Measurements from ENCODE around the gene CCDC184.
"Not testable (repeated sequence)": the region's sequence is repeated elsewhere in the genome, so short reads cannot be mapped to it uniquely, and the experiment has no call there.

Gene CCDC184

GRCh38 chr12:48183091-48183875 lies at the start of gene CCDC184:
Gene CCDC184, plus strand, starts transcription at chr12:48183644. Its CDS starts 479 bp downstream, at chr12:48184123.
- peak within 1 kb of the TSS; percentile 61 for H3K27ac Mint-ChIP-seq
- H3K4me3 Mint-ChIP-seq, result peak within 1 kb of the TSS; percentile 92
- H3K36me3 Mint-ChIP-seq, result no peaks in the 10 kb centered on the region
- no peaks in the 10 kb centered on the region for H3K9me3 Mint-ChIP-seq
- H3K27me3 Mint-ChIP-seq, result peaks cover 10% of the 10 kb centered on the region
- H3K4me1 Mint-ChIP-seq, result peaks cover 19% of the 10 kb centered on the region

GRCh38 chr12:48135027-48135426 lies 48.4 kb upstream of the CCDC184 start:
- no peak overlapping the region for H3K27ac Mint-ChIP-seq
- peaks cover 8% of the 10 kb centered on the region for H3K36me3 Mint-ChIP-seq

GRCh38 chr12:48142818-48143674 lies 40.4 kb upstream of the CCDC184 start:
- H3K27ac Mint-ChIP-seq, result no peak overlapping the region
- peaks cover 6% of the 10 kb centered on the region for H3K36me3 Mint-ChIP-seq
- no peak overlapping the region for H3K4me3 Mint-ChIP-seq
- no peaks in the 10 kb centered on the region for H3K27me3 Mint-ChIP-seq
- no peaks in the 10 kb centered on the region for H3K9me3 Mint-ChIP-seq
- peaks cover 5% of the 10 kb centered on the region for H3K4me1 Mint-ChIP-seq

More at GRCh38 chr12:48135027-48135426, 48.4 kb upstream of the CCDC184 start:
- Mint-ChIP-seq H3K4me1 (no peaks in the 10 kb centered on the region), H3K27me3 (no peaks in the 10 kb centered on the region), H3K4me3 (no peak overlapping the region), H3K9me3 (no peaks in the 10 kb centered on the region)

GRCh38 chr12:48143898-48144297 lies 39.5 kb upstream of the CCDC184 start:
- Mint-ChIP-seq H3K4me1 (peaks cover 5% of the 10 kb centered on the region), H3K4me3 (no peak overlapping the region), H3K27ac (no peak overlapping the region), H3K36me3 (peaks cover 7% of the 10 kb centered on the region), H3K27me3 (no peaks in the 10 kb centered on the region), H3K9me3 (no peaks in the 10 kb centered on the region)

- H3K9me3 Mint-ChIP-seq, result no peaks in the 10 kb centered on the region
- peak overlapping the region; percentile 41 for H3K27ac Mint-ChIP-seq
- peaks cover 16% of the 10 kb centered on the region for H3K36me3 Mint-ChIP-seq
- no peak overlapping the region for H3K4me3 Mint-ChIP-seq
- H3K27me3 Mint-ChIP-seq, result no peaks in the 10 kb centered on the region
- peaks cover 8% of the 10 kb centered on the region for H3K4me1 Mint-ChIP-seq
Measured at GRCh38 chr12:48145981-48146380, 37.5 kb upstream of the CCDC184 start.

GRCh38 chr12:48151103-48151771 lies 32.2 kb upstream of the CCDC184 start:
- Mint-ChIP-seq H3K4me3 (no peak overlapping the region), H3K36me3 (peaks cover 14% of the 10 kb centered on the region), H3K4me1 (peaks cover 28% of the 10 kb centered on the region), H3K27ac (peak overlapping the region; percentile 89), H3K9me3 (no peaks in the 10 kb centered on the region), H3K27me3 (no peaks in the 10 kb centered on the region)

GRCh38 chr12:48155786-48156185 lies 27.7 kb upstream of the CCDC184 start:
- H3K9me3 Mint-ChIP-seq, H3K27ac Mint-ChIP-seq, H3K4me3 Mint-ChIP-seq, H3K36me3 Mint-ChIP-seq, H3K27me3 Mint-ChIP-seq: not testable (repeated sequence)
- peaks cover 54% of the 10 kb centered on the region for H3K4me1 Mint-ChIP-seq

- H3K27me3 Mint-ChIP-seq, result no peaks in the 10 kb centered on the region
- H3K4me3 Mint-ChIP-seq, result peak overlapping the region; percentile 97
- H3K4me1 Mint-ChIP-seq, result peaks cover 59% of the 10 kb centered on the region
- no peaks in the 10 kb centered on the region for H3K9me3 Mint-ChIP-seq
- peaks cover 2% of the 10 kb centered on the region for H3K36me3 Mint-ChIP-seq
- H3K27ac Mint-ChIP-seq, result peak overlapping the region; percentile 84
Measured at GRCh38 chr12:48156652-48157017, 26.8 kb upstream of the CCDC184 start.

GRCh38 chr12:48157018-48157888 lies 26.2 kb upstream of the CCDC184 start, which contains the start of gene ASB8:
Gene ASB8, minus strand, starts transcription at chr12:48157515. Its CDS starts 4,019 bp downstream, at chr12:48153496.
- peak within 1 kb of the TSS; percentile 97 for H3K4me3 Mint-ChIP-seq
- peak within 1 kb of the TSS; percentile 97 for H3K27ac Mint-ChIP-seq
- H3K9me3 Mint-ChIP-seq, result no peaks in the 10 kb centered on the region
- peaks cover 59% of the 10 kb centered on the region for H3K4me1 Mint-ChIP-seq
- H3K36me3 Mint-ChIP-seq, result peaks cover 2% of the 10 kb centered on the region
- no peaks in the 10 kb centered on the region for H3K27me3 Mint-ChIP-seq

GRCh38 chr12:48157889-48158370 lies 25.5 kb upstream of the CCDC184 start:
- peaks cover 57% of the 10 kb centered on the region for H3K4me1 Mint-ChIP-seq
- no peaks in the 10 kb centered on the region for H3K27me3 Mint-ChIP-seq
- H3K27ac Mint-ChIP-seq, result peak overlapping the region; percentile 97
- peaks cover 2% of the 10 kb centered on the region for H3K36me3 Mint-ChIP-seq
- no peaks in the 10 kb centered on the region for H3K9me3 Mint-ChIP-seq
- peak overlapping the region; percentile 97 for H3K4me3 Mint-ChIP-seq

GRCh38 chr12:48160046-48160445 lies 23.4 kb upstream of the CCDC184 start:
- Mint-ChIP-seq H3K4me3 (no peak overlapping the region), H3K27me3 (no peaks in the 10 kb centered on the region), H3K36me3 (no peaks in the 10 kb centered on the region), H3K27ac (no peak overlapping the region), H3K4me1 (peaks cover 42% of the 10 kb centered on the region), H3K9me3 (no peaks in the 10 kb centered on the region)

- Mint-ChIP-seq H3K9me3 (no peaks in the 10 kb centered on the region), H3K27me3 (peaks cover 2% of the 10 kb centered on the region), H3K27ac (no peak overlapping the region), H3K4me1 (peaks cover 42% of the 10 kb centered on the region), H3K4me3 (no peak overlapping the region), H3K36me3 (no peaks in the 10 kb centered on the region)
Measured at GRCh38 chr12:48160807-48161206, 22.6 kb upstream of the CCDC184 start.

GRCh38 chr12:48163150-48163747 lies 20.2 kb upstream of the CCDC184 start:
- H3K27ac Mint-ChIP-seq, result no peak overlapping the region
- H3K36me3 Mint-ChIP-seq, result no peaks in the 10 kb centered on the region
- H3K27me3 Mint-ChIP-seq, result peaks cover 4% of the 10 kb centered on the region
- no peak overlapping the region for H3K4me3 Mint-ChIP-seq
- no peaks in the 10 kb centered on the region for H3K9me3 Mint-ChIP-seq
- H3K4me1 Mint-ChIP-seq, result peaks cover 22% of the 10 kb centered on the region

GRCh38 chr12:48164451-48164850 lies 19.0 kb upstream of the CCDC184 start:
- Mint-ChIP-seq H3K4me3 (no peak overlapping the region), H3K27ac (no peak overlapping the region), H3K36me3 (no peaks in the 10 kb centered on the region), H3K9me3 (no peaks in the 10 kb centered on the region), H3K27me3 (peaks cover 4% of the 10 kb centered on the region), H3K4me1 (peaks cover 13% of the 10 kb centered on the region)

All from activated naive CD4-positive, alpha-beta T cell treated with anti-CD3 and anti-CD28 coated beads, Interleukin-2, amount 50 U/mL, for 24 hours (primary cell).